ENCODE data around the gene COL25A1.
"Not testable (repeated sequence)": the region's sequence is repeated elsewhere in the genome, so short reads cannot be mapped to it uniquely, and the experiment has no call there.

COL25A1 gene

DNA sequence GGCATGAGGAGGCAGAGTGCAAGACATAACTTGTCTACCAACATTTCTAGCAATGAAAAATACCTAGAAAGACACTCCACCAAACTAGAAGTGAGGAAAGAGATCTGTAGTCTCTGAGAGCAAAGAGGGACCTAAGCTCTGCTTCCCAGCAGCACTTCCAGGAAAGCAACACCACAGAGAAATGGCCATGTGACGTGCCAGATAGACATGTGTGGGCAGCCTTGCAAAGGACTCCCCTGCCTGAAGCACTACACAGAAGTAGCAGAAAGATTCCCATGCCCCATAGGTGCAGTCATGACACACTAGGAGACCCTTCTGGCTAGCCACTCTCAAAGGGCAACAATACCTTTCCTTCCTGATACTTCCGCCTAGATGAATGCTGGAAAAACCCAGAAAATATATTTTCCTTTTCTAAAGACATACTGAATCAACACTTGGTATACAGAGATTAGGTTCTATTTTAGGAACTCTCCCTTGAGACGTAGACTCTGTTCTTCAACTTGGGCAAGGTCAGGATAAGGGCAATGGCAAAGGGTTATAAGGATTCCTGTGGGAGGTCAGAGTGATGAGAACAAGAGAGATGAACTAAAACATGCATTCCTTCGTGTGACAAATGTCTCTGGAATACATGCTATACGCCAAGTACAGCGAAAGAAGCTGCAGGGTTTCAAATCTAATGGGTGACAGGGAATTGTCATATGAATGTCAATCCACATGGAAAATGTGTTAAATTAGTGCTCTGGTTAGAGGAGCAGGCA, 352.1 kb downstream of the COL25A1 start:
- DNase-seq (ENCODE audit: low spot score) = no peak

DNA sequence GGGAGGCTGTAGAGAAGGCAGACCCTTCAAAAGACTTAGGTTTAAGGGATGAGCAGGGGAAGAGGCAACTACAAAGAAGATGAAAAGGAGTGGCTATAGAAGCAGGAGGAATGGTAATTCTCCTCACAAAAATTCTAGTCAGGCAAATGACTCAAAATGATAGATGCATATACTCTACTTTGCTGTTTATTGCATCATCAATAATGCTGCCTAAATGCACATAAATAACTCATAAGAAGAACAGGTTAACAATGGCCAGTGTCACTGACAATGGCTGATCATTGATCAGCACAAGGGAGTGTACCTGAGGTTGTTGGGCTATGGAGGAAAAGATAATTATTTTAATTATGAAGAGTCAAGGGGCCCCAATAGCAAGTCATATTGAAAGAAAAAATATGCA, 354.9 kb downstream of the COL25A1 start:
- DNase-seq (ENCODE audit: low spot score) = no peak

- DNase-seq (ENCODE audit: low spot score) = no peak
These were observed 356.2 kb downstream of the COL25A1 start for GRCh38 chr4:108946237-108946636.

DNA sequence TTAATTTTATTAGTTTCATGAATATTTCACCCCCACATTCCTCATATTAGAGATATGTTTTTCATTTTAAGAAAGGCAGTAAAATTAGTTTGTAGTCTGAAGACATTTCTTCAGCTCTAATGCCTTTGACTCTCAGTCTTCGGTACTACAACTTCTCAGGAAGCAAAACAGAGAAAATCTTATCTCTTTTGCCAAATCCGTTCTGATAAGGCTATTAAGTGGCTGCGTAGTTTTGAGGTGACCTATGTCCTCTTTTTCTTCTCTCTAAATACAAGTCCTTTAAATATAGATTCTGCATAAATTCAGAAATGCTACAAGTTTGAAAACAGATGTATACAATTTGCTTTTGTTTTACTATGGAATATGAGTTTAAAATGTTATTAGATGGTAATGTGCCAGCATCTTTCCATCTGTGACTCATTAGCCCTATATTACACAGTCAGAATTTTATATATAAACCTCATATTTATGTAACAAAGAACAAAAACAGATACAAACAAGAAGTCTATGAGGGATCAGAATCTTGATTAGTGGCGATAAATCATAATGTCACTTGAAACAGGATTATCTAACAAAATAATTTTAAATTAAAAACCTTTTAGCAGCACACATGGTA, 358.4 kb downstream of the COL25A1 start:
- DNase-seq (ENCODE audit: low spot score) = no peak

- no peak for DNase-seq (ENCODE audit: low spot score)
These were observed 359.1 kb downstream of the COL25A1 start for GRCh38 chr4:108943371-108943770.

DNA sequence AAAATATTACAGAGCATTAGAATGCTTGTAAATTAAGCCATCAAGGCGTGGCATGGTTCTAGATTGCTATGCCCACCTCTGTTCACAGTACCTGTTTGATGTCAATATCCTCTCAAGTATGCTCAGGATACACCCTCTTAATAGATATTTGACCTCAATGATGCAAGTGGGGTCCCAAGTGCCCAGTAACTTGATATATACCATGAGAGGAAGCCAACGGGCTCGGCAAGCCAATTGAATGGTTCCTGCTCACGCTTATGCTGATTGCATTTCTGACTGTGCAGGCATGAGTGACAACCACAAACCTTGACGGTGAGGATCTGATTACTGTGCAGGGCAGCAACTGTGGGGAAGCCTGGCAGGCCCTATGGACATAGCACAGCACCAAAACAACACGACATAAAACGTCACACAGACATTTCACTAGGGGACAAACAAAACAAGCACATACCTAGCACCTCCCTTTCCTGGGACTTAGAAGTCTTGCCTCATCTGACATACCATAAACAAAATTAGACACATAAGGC, 360.5 kb downstream of the COL25A1 start:
- DNase-seq (ENCODE audit: low spot score) = no peak

GRCh38 chr4:108940634-108941033, 361.8 kb downstream of the COL25A1 start:
- DNase-seq (ENCODE audit: low spot score) = no peak

- no peak for DNase-seq (ENCODE audit: low spot score)
These were observed 362.3 kb downstream of the COL25A1 start for GRCh38 chr4:108940149-108940548.

DNA sequence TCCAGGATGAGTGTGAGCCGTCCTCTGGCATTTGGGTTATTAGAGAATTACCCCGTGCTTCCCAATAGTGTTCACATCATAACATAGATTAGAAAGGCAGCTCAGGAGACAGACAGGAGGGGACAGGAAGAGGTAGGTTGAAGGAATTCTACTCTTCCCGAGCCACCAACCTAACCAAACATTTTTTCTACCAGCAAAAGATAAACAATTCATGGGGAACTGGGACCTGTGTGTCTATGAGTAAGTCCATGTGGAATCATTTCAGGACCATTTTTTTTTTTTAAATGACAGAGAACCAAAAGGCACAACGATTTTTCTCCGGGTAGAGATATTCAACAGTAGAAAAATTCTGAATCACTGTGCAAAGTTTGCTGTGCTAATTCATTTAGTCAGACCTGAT, 365.4 kb downstream of the COL25A1 start:
- no peak for DNase-seq (ENCODE audit: low spot score)

DNA sequence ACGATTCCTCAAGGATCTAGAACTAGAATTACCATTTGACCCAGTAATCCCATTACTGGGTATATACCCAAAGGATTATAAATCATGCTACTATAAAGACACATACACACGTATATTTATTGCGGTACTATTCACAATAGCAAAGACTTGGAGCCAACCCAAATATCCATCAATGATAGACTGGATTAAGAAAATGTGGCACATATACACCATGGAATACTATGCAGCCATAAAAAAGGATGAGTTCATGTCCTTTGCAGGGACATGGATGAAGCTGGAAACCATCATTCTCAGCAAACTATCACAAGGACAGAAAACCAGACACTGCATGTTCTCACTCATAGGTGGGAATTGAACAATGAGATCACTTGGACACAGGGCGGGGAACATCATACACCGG, 368.5 kb downstream of the COL25A1 start:
- not testable (repeated sequence) for DNase-seq (ENCODE audit: low spot score)

DNA sequence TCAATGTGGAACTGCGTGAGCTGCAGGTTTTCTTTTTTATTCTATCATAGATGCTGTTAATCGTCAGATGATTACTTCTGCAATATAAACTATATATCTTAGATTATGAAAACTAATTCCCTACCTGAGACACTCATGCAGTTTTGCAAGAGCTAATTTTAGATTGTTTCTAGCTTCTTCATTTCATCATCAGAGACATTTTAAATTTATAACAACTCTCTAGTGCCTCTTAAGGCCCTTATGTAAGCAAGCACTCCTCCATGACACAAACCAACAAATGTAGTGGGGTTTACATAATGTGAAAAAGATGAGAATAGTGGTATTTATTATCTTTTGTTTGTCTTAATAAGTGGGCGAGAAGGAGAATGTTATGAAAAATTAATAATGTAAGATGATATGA, 369.4 kb downstream of the COL25A1 start:
- no peak for DNase-seq (ENCODE audit: low spot score)

DNA sequence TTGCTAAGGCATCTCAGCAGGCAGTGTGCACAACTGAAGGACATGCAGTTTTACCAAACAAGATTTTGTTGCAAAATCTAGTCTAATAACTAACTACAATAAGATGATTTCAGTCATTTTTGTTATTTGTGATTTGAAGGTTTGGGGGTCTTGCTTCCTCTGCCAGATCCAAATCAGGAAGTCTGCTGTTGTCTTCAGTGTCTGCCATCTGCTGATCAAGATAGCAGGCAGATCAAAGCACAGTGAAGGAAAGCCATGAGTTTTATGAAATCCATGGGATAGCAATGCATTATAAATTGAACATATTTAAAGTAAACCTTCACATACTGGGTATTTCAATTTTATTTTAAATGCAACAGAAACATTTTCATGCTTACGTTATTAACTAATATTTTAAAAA, 370.5 kb downstream of the COL25A1 start:
- no peak for DNase-seq (ENCODE audit: low spot score)

DNA sequence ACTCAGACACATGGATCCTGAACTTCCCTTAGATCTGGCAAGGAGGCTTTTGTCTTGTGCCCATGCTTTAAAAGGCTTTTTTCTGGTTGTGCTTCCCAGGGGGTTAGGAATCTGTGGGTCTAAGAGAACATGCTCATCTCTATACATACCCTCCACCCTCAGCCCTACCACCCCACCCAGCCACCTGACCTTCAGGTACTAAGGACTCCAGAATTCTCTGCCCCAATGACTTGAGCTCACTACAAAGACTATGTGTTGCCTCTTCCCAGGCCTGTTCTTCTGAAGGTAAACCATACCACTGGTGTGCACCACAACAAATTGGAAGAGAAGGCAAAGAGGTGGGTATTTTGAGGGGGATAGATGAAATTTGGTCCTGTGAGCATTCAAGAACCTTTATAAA, 372.3 kb downstream of the COL25A1 start:
- no peak for DNase-seq (ENCODE audit: low spot score)

- no peak for DNase-seq (ENCODE audit: low spot score)
These were observed 375.7 kb downstream of the COL25A1 start for GRCh38 chr4:108926781-108927180.

GRCh38 chr4:108926061-108926460, 376.4 kb downstream of the COL25A1 start:
- no peak for DNase-seq (ENCODE audit: low spot score)

GRCh38 chr4:108922191-108922590, 380.3 kb downstream of the COL25A1 start:
- DNase-seq (ENCODE audit: low spot score) = no peak

DNA sequence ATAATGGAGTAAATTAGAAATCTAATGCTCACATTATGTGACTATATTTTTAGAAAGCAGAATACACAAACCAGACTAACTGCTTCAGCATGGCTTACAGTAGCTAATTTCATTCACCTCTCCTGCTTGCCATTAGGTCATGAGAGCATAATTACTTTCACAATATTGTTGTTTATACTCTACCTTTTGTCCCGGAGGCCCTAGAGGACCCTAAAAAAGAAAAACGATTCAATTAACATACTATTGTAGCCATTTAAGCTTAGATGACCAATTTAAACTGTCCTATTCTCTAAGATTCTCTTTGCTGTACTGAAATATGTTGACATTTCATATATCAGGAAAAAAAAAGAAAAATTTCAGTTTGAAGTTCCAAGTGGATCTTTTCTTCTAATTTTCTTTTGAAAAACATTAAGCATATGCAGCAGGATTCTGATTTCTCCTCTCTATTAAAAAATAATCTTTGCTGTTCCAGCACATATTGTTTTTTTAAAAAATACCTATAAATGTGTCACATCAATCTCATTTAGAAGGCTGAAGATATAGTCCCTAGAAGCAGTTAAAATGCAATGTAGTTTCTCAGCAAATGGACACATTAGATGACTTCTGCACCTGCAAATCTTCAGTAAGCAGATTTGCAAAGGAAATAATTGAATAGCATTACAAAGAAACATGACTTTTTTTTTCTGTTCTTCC, 381.9 kb downstream of the COL25A1 start:
- DNase-seq (ENCODE audit: low spot score) = no peak

DNA sequence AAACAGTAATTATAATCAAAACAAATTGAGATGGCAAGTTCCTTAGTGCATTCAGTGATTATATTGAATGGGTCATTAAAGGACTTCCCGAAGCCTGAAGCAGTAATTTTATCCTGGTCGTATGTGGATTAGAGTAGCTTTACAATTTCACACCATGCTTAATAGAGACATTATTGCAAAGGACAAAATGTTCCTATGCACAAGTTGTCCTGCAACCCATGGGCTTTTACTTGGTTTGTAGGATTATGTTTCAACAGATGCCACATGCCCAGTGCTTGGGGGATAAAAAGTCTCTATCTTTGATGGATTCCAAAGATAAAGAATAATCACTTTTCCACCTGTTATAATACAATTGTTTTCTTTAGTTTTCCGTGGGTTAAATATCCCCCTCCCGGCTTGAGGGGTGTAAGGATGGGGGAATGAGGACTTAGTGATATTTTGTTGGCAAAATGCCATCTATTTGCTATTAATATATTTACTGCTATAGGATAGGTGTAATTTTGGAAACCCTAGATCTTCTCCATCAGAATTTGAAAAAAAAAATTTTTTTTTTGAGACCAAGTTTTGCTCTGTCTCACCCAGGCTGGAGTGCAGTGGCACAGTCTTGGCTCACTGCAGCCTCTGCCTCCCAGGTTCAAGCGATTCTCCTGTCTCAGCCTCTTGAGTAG, 383.1 kb downstream of the COL25A1 start:
- no peak for DNase-seq (ENCODE audit: low spot score)

GRCh38 chr4:108917255-108917654, 385.2 kb downstream of the COL25A1 start:
- no peak for DNase-seq (ENCODE audit: low spot score)

DNA sequence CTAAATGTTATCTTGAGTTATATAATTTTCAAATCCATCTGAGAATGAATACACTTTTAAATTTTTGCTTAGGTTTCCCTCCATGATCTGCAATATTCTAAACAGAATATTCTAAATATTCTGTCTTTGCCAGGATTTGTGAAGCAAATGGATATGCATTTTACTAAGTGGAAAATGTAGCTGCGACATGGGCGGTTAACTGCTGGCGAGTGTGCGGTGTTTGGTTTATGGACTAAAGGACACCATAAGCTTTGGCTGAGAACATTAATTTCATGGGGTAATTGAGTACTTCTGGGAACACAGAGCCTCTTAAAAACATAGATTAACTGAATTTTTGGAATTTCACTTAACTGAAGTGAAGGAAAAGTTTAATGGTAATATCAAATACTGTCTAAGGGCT, 385.8 kb downstream of the COL25A1 start:
- DNase-seq (ENCODE audit: low spot score) = no peak

DNA sequence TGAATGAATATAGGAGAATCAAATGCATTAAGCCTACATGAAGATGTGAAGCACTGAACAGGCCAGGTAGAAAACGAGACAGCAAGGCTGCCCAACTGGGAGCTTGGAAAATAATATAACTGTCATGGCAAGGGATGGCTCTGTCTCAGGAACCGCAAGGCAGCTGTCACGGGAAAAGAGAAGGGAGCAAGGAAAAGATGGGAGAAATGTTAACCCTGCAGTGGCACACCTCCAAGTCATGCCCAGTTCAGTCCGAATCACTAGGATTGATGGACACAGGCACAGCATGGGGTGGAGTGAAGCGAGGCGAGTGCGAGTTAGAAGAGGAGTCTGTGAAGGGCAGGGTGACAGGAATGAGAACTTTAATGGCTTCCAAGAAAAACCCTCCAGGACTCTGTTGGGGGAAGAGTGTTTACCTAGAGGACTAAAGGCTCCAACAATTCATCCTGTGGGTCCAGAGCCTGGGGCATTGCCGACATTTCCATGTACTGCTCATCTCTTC, 395.5 kb downstream of the COL25A1 start:
- DNase-seq (ENCODE audit: low spot score) = no peak

GRCh38 chr4:108906006-108906405, 396.5 kb downstream of the COL25A1 start:
- DNase-seq (ENCODE audit: low spot score) = no peak
